Esophagus squamous epithelium (tissue), 5 donors: ENCODE data around the gene EGFR. TPM values are rescaled to one million over a fixed set of nuclear protein-coding genes. Genes with fewer than 3 reads are reported as not detected.

Source experiments
- DNase-seq: peaks from one replicate; lab custom pipeline; 2025; lab: John Stamatoyannopoulos, UW
- H3K27ac ChIP-seq, 4 donors: fragments of 200-600 bp; sonication (generic); one replicate each; pipeline ENCODE4 v1.5.1; 2016 to 2019; ENCODE audit warnings: mild to moderate bottlenecking in 1 of 4
- H3K27me3 ChIP-seq, 4 donors: fragments of 200-600 bp; sonication (generic); 1 replicate in 3 of 4; 2 replicates in 1 of 4; pipeline versions ENCODE4 v1.5.1 to v1.6.0; 2017 to 2021; ENCODE audit warnings: antibody characterized with exemption in 1 of 4
- H3K36me3 ChIP-seq, 3 donors: fragments of 200-600 bp; sonication (generic); one replicate each; pipeline ENCODE4 v1.5.1; 2016 to 2019
- H3K4me1 ChIP-seq, 3 donors: fragments of 200-600 bp; sonication (generic); one replicate each; pipeline ENCODE4 v1.5.1; 2017 to 2019
- H3K4me3 ChIP-seq, 4 donors: fragments of 200-600 bp; sonication (generic); 1 replicate in 3 of 4; 2 replicates in 1 of 4; pipeline ENCODE4 v1.5.1; 2016 to 2019; ENCODE audit warnings: mild to moderate bottlenecking in 2 of 4, moderate library complexity in 1 of 4
- H3K9me3 ChIP-seq, 3 donors: fragments of 200-600 bp; sonication (generic); one replicate each; pipeline ENCODE4 v1.5.1; 2016 to 2019
- POLR2A ChIP-seq, 4 donors: fragments of 450-650 bp; IDR thresholded peaks; one replicate each; pipeline ENCODE4 v1.6.1; 2017; ENCODE audit warnings: antibody characterized with exemption in 4 of 4, mild to moderate bottlenecking in 4 of 4, moderate library complexity in 3 of 4
- WGBS, 2 donors: methylation state at CpG; one replicate each; pipeline ENCODE4 v1.1.5; 2018; 5-methylcytosine and 5-hydroxymethylcytosine counted together
- intact Hi-C: fragments of 100-400 bp; cut with DNase I; formaldehyde crosslinking; loops from one replicate; pipeline ENCODE4 v1.15.0; 2022
- total RNA-seq, 4 donors: library from RNA; depleted of rRNA; stranded (reverse); fragments of >200 nt; gene quantifications; one replicate each; pipeline ENCODE4 v1.1.0, GENCODE V29; 2016
- TF ChIP-seq, protein P1 (sequence below), 6 experiments: fragments of 450-650 bp in 4 of 6; fragments of 200-600 bp in 2 of 6; sonication (generic) in 2 of 6; IDR thresholded peaks; one replicate each; pipeline ENCODE4 v1.5.1; 2016 to 2019; ENCODE audit warnings: antibody characterized with exemption in 6 of 6, mild to moderate bottlenecking in 4 of 6, moderate library complexity in 4 of 6
- donor health status: DM: yes; HTN: yes; CAD: no.

EGFR gene
- total RNA-seq, 4 donors from 2014 or later, result 66.1 to 108 (median 72.3) TPM

DNA sequence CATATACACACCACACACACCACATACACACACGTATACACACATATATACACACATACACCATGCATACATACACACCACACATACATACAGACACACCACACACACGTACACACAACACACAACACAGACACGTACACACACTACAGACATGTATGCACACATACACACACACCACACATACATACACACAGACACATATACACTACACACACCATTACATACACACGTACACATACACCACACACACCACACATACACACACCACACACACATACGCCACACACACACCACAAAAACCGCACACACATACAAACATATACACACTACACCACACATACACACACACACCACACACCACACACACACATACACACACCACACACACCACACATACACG is 184.5 kb downstream of the EGFR start:
- no peak for DNase-seq
- Histone ChIP-seq H3K36me3 (peaks cover 32 to 100% (median 66%) of the 10 kb centered on the region in 3 donors), H3K9me3 (no peaks in the 10 kb centered on the region)

DNA sequence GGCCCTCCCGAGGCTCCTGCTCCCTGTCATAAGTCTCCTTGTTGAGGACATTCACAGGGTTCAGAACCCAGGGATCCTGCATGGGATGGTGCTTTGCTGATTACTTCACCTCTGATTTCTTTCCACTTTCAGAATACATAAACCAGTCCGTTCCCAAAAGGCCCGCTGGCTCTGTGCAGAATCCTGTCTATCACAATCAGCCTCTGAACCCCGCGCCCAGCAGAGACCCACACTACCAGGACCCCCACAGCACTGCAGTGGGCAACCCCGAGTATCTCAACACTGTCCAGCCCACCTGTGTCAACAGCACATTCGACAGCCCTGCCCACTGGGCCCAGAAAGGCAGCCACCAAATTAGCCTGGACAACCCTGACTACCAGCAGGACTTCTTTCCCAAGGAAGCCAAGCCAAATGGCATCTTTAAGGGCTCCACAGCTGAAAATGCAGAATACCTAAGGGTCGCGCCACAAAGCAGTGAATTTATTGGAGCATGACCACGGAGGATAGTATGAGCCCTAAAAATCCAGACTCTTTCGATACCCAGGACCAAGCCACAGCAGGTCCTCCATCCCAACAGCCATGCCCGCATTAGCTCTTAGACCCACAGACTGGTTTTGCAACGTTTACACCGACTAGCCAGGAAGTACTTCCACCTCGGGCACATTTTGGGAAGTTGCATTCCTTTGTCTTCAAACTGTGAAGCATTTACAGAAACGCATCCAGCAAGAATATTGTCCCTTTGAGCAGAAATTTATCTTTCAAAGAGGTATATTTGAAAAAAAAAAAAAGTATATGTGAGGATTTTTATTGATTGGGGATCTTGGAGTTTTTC is 186.5 kb downstream of the EGFR start:
- Histone ChIP-seq H3K27ac (no peak overlapping the region), H3K27me3 (no peaks in the 10 kb centered on the region), H3K9me3 (no peaks in the 10 kb centered on the region), H3K4me1 (no peaks in the 10 kb centered on the region), H3K36me3 (peaks cover 27 to 100% (median 52%) of the 10 kb centered on the region in 3 donors), H3K4me3 (no peak overlapping the region)
- WGBS, 2 donors, result 65 to 81% methylated on average over 8 to 14 of the region's 16 CpGs
- no peak for DNase-seq
- intact Hi-C loops, result no loop called here
- TF ChIP-seq, protein P1, sequence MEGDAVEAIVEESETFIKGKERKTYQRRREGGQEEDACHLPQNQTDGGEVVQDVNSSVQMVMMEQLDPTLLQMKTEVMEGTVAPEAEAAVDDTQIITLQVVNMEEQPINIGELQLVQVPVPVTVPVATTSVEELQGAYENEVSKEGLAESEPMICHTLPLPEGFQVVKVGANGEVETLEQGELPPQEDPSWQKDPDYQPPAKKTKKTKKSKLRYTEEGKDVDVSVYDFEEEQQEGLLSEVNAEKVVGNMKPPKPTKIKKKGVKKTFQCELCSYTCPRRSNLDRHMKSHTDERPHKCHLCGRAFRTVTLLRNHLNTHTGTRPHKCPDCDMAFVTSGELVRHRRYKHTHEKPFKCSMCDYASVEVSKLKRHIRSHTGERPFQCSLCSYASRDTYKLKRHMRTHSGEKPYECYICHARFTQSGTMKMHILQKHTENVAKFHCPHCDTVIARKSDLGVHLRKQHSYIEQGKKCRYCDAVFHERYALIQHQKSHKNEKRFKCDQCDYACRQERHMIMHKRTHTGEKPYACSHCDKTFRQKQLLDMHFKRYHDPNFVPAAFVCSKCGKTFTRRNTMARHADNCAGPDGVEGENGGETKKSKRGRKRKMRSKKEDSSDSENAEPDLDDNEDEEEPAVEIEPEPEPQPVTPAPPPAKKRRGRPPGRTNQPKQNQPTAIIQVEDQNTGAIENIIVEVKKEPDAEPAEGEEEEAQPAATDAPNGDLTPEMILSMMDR (IDR thresholded peaks at IDR 0.05), result no peak
- TF ChIP-seq POLR2A (IDR thresholded peaks at IDR 0.05), result no peak

More for the DNA sequence above, 184.5 kb downstream of the EGFR start:
- intact Hi-C loops, result no loop called here
- TF ChIP-seq, protein P1 (IDR thresholded peaks at IDR 0.05), result no peak
- no peak for TF ChIP-seq POLR2A (IDR thresholded peaks at IDR 0.05)
- H3K27me3 ChIP-seq, result no peaks in the 10 kb centered on the region
- peaks cover 0 to 4% (median 0%) of the 10 kb centered on the region in 3 donors for H3K4me1 ChIP-seq
- H3K27ac ChIP-seq, result no peak overlapping the region
- H3K4me3 ChIP-seq, result no peak overlapping the region
- 91% methylated on average over 7 of the region's 7 CpGs for WGBS, 2 donors

DNA sequence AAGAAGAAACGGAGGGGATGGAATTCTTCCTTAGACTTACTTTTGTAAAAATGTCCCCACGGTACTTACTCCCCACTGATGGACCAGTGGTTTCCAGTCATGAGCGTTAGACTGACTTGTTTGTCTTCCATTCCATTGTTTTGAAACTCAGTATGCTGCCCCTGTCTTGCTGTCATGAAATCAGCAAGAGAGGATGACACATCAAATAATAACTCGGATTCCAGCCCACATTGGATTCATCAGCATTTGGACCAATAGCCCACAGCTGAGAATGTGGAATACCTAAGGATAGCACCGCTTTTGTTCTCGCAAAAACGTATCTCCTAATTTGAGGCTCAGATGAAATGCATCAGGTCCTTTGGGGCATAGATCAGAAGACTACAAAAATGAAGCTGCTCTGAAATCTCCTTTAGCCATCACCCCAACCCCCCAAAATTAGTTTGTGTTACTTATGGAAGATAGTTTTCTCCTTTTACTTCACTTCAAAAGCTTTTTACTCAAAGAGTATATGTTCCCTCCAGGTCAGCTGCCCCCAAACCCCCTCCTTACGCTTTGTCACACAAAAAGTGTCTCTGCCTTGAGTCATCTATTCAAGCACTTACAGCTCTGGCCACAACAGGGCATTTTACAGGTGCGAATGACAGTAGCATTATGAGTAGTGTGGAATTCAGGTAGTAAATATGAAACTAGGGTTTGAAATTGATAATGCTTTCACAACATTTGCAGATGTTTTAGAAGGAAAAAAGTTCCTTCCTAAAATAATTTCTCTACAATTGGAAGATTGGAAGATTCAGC is 187.6 kb downstream of the EGFR start:
- Histone ChIP-seq H3K27me3 (no peaks in the 10 kb centered on the region), H3K4me1 (no peaks in the 10 kb centered on the region), H3K36me3 (peaks cover 17 to 96% (median 43%) of the 10 kb centered on the region in 3 donors), H3K4me3 (no peak overlapping the region), H3K27ac (no peak overlapping the region), H3K9me3 (no peaks in the 10 kb centered on the region)
- 84 to 85% methylated on average over 9 of the region's 9 CpGs for WGBS, 2 donors
- intact Hi-C loops, result no loop called here
- no peak for TF ChIP-seq POLR2A (IDR thresholded peaks at IDR 0.05)
- TF ChIP-seq, protein P1 (IDR thresholded peaks at IDR 0.05), result no peak
- no peak for DNase-seq

DNA sequence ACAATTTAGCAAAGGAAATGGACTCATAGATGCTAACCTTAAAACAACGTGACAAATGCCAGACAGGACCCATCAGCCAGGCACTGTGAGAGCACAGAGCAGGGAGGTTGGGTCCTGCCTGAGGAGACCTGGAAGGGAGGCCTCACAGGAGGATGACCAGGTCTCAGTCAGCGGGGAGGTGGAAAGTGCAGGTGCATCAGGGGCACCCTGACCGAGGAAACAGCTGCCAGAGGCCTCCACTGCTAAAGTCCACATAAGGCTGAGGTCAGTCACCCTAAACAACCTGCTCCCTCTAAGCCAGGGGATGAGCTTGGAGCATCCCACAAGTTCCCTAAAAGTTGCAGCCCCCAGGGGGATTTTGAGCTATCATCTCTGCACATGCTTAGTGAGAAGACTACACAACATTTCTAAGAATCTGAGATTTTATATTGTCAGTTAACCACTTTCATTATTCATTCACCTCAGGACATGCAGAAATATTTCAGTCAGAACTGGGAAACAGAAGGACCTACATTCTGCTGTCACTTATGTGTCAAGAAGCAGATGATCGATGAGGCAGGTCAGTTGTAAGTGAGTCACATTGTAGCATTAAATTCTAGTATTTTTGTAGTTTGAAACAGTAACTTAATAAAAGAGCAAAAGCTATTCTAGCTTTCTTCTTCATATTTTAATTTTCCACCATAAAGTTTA is 188.8 kb downstream of the EGFR start:
- Histone ChIP-seq H3K36me3 (peaks cover 17 to 84% (median 31%) of the 10 kb centered on the region in 3 donors), H3K4me3 (no peak overlapping the region), H3K9me3 (no peaks in the 10 kb centered on the region), H3K4me1 (peaks cover 0 to 6% (median 0%) of the 10 kb centered on the region in 3 donors), H3K27me3 (no peaks in the 10 kb centered on the region), H3K27ac (no peak overlapping the region)
- no peak for DNase-seq
- intact Hi-C loops, result no loop called here
- WGBS, 2 donors, result 75 to 83% methylated on average over 3 to 4 of the region's 4 CpGs
- TF ChIP-seq, protein P1 (IDR thresholded peaks at IDR 0.05), result no peak
- no peak for TF ChIP-seq POLR2A (IDR thresholded peaks at IDR 0.05)
